ENCODE results near the gene PIK3R5.

PIK3R5 gene

GRCh38 chr17:8949061-8949661 is 16.3 kb downstream of the PIK3R5 start:
- peaks cover 98% of the 10 kb centered on the region for H3K4me1 Mint-ChIP-seq (ENCODE audit: low read depth)
- no peaks in the 10 kb centered on the region for H3K27me3 Mint-ChIP-seq
- peak overlapping the region; percentile 80 for H3K27ac Mint-ChIP-seq
- H3K4me3 Mint-ChIP-seq = peak overlapping the region; percentile 37
- peaks cover 48% of the 10 kb centered on the region for H3K36me3 Mint-ChIP-seq (ENCODE audit: low read depth)
- H3K9me3 Mint-ChIP-seq = peaks cover 4% of the 10 kb centered on the region

- Mint-ChIP-seq H3K9me3 (peaks cover 8% of the 10 kb centered on the region), H3K4me3 (peak overlapping the region; percentile 37), H3K27me3 (no peaks in the 10 kb centered on the region), H3K36me3 (ENCODE audit: low read depth) (peaks cover 52% of the 10 kb centered on the region), H3K4me1 (ENCODE audit: low read depth) (peaks cover 97% of the 10 kb centered on the region), H3K27ac (peak overlapping the region; percentile 80)
Measured at GRCh38 chr17:8948462-8948861, 17.0 kb downstream of the PIK3R5 start.

DNA sequence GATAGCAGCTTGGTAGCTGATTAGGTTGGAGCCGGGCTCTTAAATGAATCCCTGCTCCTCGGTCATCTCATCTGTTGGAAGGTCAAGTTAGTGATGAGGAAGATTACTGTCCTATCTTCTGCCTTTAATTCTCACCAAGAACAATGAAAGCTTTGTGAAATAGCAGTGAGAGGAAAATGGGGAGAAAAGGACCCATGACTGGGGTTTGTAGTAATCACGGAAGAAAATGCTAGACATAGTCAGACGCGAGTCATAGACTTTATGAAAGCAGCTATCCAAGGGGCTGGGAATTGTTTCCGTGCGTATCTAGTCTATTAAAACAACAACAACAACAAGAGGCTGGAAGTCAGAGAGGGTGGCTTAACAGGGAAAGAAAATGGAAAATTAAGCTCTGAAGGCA is 18.3 kb downstream of the PIK3R5 start:
- peak overlapping the region; percentile 73 for H3K27ac Mint-ChIP-seq
- H3K4me1 Mint-ChIP-seq (ENCODE audit: low read depth) = peaks cover 95% of the 10 kb centered on the region
- H3K36me3 Mint-ChIP-seq (ENCODE audit: low read depth) = peaks cover 49% of the 10 kb centered on the region
- no peaks in the 10 kb centered on the region for H3K27me3 Mint-ChIP-seq
- H3K9me3 Mint-ChIP-seq = peaks cover 8% of the 10 kb centered on the region
- peak overlapping the region; percentile 10 for H3K4me3 Mint-ChIP-seq

DNA sequence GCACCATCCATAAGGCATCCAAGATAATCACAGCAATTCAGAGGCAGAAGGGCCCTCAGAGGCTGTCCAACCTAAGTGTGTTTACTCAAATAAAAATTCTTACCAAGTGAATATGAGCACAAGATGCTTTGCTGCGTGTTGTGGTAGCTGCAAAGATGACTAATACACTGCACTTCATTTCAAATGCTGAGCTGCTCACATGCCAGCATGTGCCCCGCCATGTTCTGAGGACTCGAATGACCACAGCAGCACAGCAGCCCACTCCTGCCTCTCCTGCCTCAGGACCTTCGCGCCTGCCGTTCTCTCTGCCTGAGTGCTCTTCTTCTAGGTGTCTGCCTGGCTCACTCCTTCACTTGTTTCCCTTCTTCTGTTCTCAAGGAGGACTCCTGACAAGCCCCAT is 19.0 kb downstream of the PIK3R5 start:
- peaks cover 95% of the 10 kb centered on the region for H3K4me1 Mint-ChIP-seq (ENCODE audit: low read depth)
- H3K27ac Mint-ChIP-seq = peak overlapping the region; percentile 73
- peaks cover 48% of the 10 kb centered on the region for H3K36me3 Mint-ChIP-seq (ENCODE audit: low read depth)
- H3K9me3 Mint-ChIP-seq = peaks cover 8% of the 10 kb centered on the region
- no peak overlapping the region for H3K4me3 Mint-ChIP-seq
- no peaks in the 10 kb centered on the region for H3K27me3 Mint-ChIP-seq

- H3K4me1 Mint-ChIP-seq (ENCODE audit: low read depth) = peaks cover 95% of the 10 kb centered on the region
- peak overlapping the region; percentile 73 for H3K27ac Mint-ChIP-seq
- peaks cover 45% of the 10 kb centered on the region for H3K36me3 Mint-ChIP-seq (ENCODE audit: low read depth)
- peaks cover 8% of the 10 kb centered on the region for H3K9me3 Mint-ChIP-seq
- H3K27me3 Mint-ChIP-seq = no peaks in the 10 kb centered on the region
- H3K4me3 Mint-ChIP-seq = no peak overlapping the region
Measured at GRCh38 chr17:8946071-8946470, 19.4 kb downstream of the PIK3R5 start.

DNA sequence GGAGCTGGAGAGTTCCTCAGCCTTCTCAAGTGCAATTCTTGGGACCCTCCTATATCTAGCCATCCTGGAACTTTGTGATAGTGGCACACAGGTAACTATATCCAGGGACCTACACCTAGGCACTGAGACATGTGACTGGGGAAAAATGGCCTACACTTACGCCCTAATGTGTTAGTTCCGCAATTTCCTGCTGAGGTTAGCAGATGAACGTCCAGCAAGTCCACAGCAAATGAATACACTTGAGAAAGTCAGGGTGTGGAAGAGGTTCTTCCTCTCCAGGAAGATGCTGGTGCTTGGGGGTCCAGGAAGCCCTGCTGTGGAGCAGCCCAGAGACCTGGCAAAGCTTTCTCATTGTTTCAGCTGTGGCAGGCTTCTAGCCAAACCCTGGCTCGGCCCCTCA is 20.8 kb downstream of the PIK3R5 start:
- H3K4me3 Mint-ChIP-seq = no peak overlapping the region
- peaks cover 6% of the 10 kb centered on the region for H3K9me3 Mint-ChIP-seq
- H3K27me3 Mint-ChIP-seq = no peaks in the 10 kb centered on the region
- peaks cover 95% of the 10 kb centered on the region for H3K4me1 Mint-ChIP-seq (ENCODE audit: low read depth)
- H3K27ac Mint-ChIP-seq = peak overlapping the region; percentile 19
- H3K36me3 Mint-ChIP-seq (ENCODE audit: low read depth) = peaks cover 37% of the 10 kb centered on the region

DNA sequence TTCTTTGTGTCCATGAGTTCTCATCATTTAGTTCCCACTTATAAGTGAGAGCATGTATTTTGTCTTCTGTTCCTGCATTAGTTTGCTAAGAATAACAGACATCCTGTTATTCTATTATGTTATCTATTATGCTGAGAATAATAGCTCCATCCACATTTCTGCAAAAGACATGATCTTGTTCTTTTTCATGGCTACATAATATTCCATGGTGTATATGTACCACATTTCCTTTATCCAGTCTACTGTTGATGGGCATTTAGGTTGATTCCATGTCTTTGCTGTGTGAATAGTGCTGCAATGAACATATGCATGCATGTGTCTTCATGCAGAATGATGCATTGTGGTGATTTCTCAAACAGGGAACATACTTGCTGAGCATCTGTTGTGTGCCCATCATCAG is 21.4 kb downstream of the PIK3R5 start:
- peak overlapping the region; percentile 4 for H3K27ac Mint-ChIP-seq
- no peaks in the 10 kb centered on the region for H3K27me3 Mint-ChIP-seq
- H3K4me3 Mint-ChIP-seq = no peak overlapping the region
- H3K9me3 Mint-ChIP-seq = peaks cover 6% of the 10 kb centered on the region
- peaks cover 95% of the 10 kb centered on the region for H3K4me1 Mint-ChIP-seq (ENCODE audit: low read depth)
- peaks cover 37% of the 10 kb centered on the region for H3K36me3 Mint-ChIP-seq (ENCODE audit: low read depth)

GRCh38 chr17:8941980-8942622 is 23.4 kb downstream of the PIK3R5 start:
- Mint-ChIP-seq H3K27me3 (no peaks in the 10 kb centered on the region), H3K4me1 (ENCODE audit: low read depth) (peaks cover 95% of the 10 kb centered on the region), H3K36me3 (ENCODE audit: low read depth) (peaks cover 40% of the 10 kb centered on the region), H3K27ac (peak overlapping the region; percentile 95), H3K9me3 (peaks cover 9% of the 10 kb centered on the region), H3K4me3 (peak overlapping the region; percentile 77)

DNA sequence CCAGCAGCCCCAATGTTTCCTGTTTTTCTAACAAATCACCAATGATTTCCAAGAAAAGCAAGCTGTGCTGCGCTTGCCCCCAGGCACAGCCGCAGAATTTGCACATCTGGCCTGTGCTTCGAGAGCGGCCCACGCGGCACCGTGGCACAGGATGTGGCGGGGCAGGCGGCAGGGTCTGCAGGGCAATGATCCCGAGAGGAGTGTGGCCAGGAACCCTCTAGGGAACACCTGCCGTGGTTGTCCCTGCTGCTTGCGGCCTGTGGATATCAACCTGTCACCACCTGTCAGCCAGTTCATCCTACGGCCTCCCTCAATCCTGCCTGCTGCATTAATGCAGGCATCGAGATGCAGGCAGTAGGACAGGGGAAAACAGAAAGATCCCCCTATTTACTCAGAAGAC is 24.0 kb downstream of the PIK3R5 start:
- peak overlapping the region; percentile 95 for H3K27ac Mint-ChIP-seq
- H3K4me3 Mint-ChIP-seq = peak overlapping the region; percentile 77
- H3K9me3 Mint-ChIP-seq = peaks cover 9% of the 10 kb centered on the region
- no peaks in the 10 kb centered on the region for H3K27me3 Mint-ChIP-seq
- H3K4me1 Mint-ChIP-seq (ENCODE audit: low read depth) = peaks cover 93% of the 10 kb centered on the region
- H3K36me3 Mint-ChIP-seq (ENCODE audit: low read depth) = peaks cover 39% of the 10 kb centered on the region

DNA sequence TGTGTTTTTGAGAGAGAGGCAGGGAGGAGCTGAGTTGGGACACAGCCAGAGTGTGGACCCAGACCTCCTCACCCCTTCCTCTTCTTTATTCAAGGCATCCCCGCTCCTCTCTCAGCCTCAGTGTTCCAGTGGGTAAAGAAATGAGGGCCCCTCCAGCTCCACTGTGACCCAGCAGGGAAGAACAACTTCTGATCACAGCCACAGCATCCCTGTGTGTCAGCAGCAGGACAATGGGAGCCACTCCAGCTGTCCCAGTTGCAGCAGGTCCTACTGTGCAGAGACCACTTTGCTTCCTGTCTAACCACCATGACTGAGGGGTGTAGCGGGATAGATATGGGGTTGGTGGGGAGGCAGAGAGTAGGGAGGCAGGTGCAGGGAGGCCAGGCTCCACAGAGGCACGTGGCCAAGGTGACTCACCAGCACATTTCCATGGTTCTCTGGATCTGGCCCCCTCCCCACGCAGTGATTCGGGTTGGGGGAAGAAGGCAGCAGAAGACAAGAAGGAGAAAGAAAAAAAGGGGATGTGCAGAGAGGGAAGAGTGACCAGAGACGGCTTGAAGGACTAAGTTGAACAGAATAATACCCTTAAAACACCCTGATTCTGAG is 24.5 kb downstream of the PIK3R5 start:
- Mint-ChIP-seq H3K9me3 (peaks cover 9% of the 10 kb centered on the region), H3K27ac (peak overlapping the region; percentile 95), H3K4me1 (ENCODE audit: low read depth) (peaks cover 93% of the 10 kb centered on the region), H3K4me3 (peak overlapping the region; percentile 77), H3K27me3 (no peaks in the 10 kb centered on the region), H3K36me3 (ENCODE audit: low read depth) (peaks cover 40% of the 10 kb centered on the region)

DNA sequence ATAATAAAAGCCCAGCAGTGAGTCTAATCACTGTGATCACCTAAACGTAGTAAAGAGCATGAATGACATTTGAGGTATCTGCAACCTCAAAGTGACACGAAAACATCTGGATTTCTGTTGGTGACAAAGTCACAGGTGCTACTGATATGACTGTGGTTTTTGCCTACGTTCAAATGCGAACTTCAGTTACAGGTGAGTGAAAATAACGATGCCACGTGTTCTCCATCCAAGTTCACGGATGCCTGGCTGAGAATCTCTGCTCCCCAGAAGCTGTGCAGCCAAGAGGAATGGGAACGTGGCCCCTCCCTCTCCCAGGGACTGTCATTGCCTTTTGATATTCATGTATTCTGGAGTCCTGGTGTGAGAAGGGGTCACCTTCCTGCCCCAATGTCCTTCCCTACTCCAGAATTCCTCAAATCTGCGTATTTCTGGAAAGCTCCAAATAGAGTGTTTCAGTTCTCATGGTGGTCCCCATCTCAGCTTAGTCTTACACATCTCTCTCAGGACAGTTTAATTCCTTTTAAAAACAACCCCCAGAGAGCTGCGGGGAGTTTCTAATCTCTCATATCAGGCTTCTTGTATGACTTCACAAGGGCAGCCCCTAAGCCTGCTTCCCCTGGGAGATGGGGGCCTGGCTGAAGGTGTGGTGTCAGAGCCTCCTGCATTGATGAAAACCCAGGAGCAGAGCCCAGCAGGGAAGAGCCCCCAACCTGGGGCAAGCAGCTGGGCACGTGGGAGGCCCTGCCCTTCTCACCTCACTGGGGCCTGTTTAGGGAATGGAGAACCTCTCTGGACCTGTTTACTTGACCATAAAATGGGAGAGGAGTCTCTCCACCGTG is 25.8 kb downstream of the PIK3R5 start:
- Mint-ChIP-seq H3K27ac (peak overlapping the region; percentile 95), H3K4me1 (ENCODE audit: low read depth) (peaks cover 92% of the 10 kb centered on the region), H3K4me3 (peak overlapping the region; percentile 77), H3K9me3 (peaks cover 12% of the 10 kb centered on the region), H3K36me3 (ENCODE audit: low read depth) (peaks cover 35% of the 10 kb centered on the region), H3K27me3 (no peaks in the 10 kb centered on the region)

- no peaks in the 10 kb centered on the region for H3K27me3 Mint-ChIP-seq
- H3K4me3 Mint-ChIP-seq = peak overlapping the region; percentile 77
- peak overlapping the region; percentile 95 for H3K27ac Mint-ChIP-seq
- peaks cover 31% of the 10 kb centered on the region for H3K36me3 Mint-ChIP-seq (ENCODE audit: low read depth)
- H3K9me3 Mint-ChIP-seq = peaks cover 9% of the 10 kb centered on the region
- H3K4me1 Mint-ChIP-seq (ENCODE audit: low read depth) = peaks cover 92% of the 10 kb centered on the region
Measured at GRCh38 chr17:8938933-8939332, 26.6 kb downstream of the PIK3R5 start.

DNA sequence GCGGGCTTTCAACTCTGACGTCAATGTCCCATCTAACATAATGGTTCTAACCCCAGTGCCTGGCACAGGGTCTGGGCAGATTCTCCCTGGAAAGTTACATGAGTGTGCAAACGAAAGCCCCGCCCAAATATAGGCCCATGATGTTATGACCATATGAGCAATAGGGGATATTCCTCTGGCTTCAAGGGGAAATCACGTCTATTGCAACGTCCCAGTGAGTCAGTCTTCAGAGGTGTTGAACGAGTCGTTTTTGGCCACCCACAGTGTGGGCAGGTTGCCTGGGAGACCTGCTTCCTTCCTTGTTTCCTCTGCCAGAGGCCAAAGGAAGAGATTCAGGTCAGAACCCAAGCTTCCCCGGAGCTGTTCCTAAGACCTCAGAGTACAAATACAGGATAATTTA is 30.3 kb downstream of the PIK3R5 start:
- peak overlapping the region; percentile 70 for H3K4me3 Mint-ChIP-seq
- peaks cover 15% of the 10 kb centered on the region for H3K9me3 Mint-ChIP-seq
- H3K27me3 Mint-ChIP-seq = no peaks in the 10 kb centered on the region
- H3K36me3 Mint-ChIP-seq (ENCODE audit: low read depth) = peaks cover 56% of the 10 kb centered on the region
- peaks cover 89% of the 10 kb centered on the region for H3K4me1 Mint-ChIP-seq (ENCODE audit: low read depth)
- peak overlapping the region; percentile 100 for H3K27ac Mint-ChIP-seq

DNA sequence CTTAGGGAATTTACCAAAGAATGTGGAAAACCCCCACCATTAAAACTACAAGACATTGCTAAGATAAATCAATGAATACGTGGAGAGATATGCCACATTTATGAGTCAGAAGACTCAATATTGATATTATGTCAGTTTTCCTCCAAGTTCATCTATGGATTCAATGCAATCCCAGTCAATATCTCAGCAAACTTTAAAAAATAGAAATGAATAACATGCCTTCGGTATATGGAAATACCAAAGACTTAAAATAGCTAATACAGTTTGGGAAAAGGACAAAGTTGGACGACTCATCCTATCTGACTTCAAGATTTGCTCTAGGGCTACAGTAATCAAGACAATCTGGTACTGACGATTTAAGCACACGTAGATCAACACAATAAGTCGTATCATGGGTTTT is 31.2 kb downstream of the PIK3R5 start:
- H3K4me3 Mint-ChIP-seq = peak overlapping the region; percentile 70
- H3K9me3 Mint-ChIP-seq = peaks cover 24% of the 10 kb centered on the region
- no peaks in the 10 kb centered on the region for H3K27me3 Mint-ChIP-seq
- H3K4me1 Mint-ChIP-seq (ENCODE audit: low read depth) = peaks cover 88% of the 10 kb centered on the region
- H3K36me3 Mint-ChIP-seq (ENCODE audit: low read depth) = peaks cover 64% of the 10 kb centered on the region
- H3K27ac Mint-ChIP-seq = peak overlapping the region; percentile 100

DNA sequence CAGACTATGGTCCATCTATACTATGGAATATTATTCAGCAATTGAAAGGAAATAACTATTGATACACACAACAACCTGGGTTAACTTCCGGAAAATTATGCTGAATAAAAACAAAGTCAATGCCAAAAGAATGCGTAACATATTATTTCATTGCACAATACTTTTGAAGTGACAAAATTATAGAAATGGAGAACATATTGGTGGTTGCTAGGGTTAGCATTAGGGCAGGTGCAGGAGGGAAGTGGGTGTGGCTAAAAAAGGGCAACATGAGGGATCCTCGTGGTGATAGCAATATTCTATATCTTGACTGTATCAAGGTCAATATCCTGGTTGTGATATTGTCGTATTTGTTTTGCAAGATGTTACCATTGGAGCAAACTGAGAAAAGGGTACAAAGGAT is 34.9 kb downstream of the PIK3R5 start:
- no peak overlapping the region for H3K27ac Mint-ChIP-seq
- peaks cover 56% of the 10 kb centered on the region for H3K4me1 Mint-ChIP-seq (ENCODE audit: low read depth)
- no peaks in the 10 kb centered on the region for H3K27me3 Mint-ChIP-seq
- H3K36me3 Mint-ChIP-seq (ENCODE audit: low read depth) = peaks cover 46% of the 10 kb centered on the region
- H3K9me3 Mint-ChIP-seq = peaks cover 32% of the 10 kb centered on the region
- H3K4me3 Mint-ChIP-seq = no peak overlapping the region
